ENCODE data around the gene TENM4.

DNA sequence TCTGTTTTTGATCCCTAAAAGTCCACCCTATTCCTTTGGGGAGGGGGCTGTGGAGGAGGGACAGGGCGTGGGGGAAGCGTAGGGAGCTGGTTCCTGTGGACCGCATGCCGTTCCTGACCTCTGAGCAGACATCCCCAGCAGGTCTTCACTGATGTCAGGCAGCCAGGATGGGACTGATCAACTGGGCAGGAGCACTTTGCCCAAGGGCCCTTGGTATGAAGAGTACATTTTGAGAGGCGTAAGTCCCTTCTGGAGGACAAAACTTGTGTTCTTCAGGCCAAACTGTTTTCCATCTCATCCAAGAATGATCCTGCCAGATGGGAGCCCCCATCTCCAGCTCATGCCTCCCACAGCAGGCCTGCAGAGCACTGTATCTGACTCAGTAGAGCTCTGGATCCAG, 785.3 kb downstream of the TENM4 start:
- TF ChIP-seq, protein P1, sequence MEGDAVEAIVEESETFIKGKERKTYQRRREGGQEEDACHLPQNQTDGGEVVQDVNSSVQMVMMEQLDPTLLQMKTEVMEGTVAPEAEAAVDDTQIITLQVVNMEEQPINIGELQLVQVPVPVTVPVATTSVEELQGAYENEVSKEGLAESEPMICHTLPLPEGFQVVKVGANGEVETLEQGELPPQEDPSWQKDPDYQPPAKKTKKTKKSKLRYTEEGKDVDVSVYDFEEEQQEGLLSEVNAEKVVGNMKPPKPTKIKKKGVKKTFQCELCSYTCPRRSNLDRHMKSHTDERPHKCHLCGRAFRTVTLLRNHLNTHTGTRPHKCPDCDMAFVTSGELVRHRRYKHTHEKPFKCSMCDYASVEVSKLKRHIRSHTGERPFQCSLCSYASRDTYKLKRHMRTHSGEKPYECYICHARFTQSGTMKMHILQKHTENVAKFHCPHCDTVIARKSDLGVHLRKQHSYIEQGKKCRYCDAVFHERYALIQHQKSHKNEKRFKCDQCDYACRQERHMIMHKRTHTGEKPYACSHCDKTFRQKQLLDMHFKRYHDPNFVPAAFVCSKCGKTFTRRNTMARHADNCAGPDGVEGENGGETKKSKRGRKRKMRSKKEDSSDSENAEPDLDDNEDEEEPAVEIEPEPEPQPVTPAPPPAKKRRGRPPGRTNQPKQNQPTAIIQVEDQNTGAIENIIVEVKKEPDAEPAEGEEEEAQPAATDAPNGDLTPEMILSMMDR (IDR thresholded peaks at IDR 0.05; ENCODE audit: borderline replicate concordance, extremely low read depth, low read length, poor library complexity, severe bottlenecking), result no peak
- TF ChIP-seq EZH2 (IDR thresholded peaks at IDR 0.05; ENCODE audit: borderline replicate concordance, low read depth, low read length, severe bottlenecking), result no peak

Data from DND-41 (cell line).